ENCODE results near the gene MYO5C. TPM values are rescaled to one million over a fixed set of nuclear protein-coding genes. Genes with fewer than 3 reads are reported as not detected.

MYO5C gene
- total and polyA plus RNA-seq, 10 of the 15 experiments (the other 5 are each of a cell fraction or from before 2014, with no cell fraction given): 0.29 to 1.3 (median 0.75) TPM

- FAIRE-seq (no peak), DNase-seq (ENCODE audit: low read depth, low spot score) (no peak), ATAC-seq (no peak)
- SMC1A ChIA-PET (ENCODE audit: uncharacterized antibody, unreplicated experiment): interaction anchor here (1.6 kb wide), 1 partner anchor 28 kb away, joined by 8 read pairs; no protein-coding TSS in a partner anchor
- no peaks in the 10 kb centered on the region for H3K36me3 ChIP-seq (ENCODE audit: control insufficient read depth in 2 of 2, insufficient read depth in 2 of 2, low read length in 1 of 2)
- POLR2A ChIA-PET: interaction anchor here (1.2 kb wide), 1 partner anchor 28 kb away, joined by 3 read pairs; no protein-coding TSS in a partner anchor
- H3K4me1 ChIP-seq (ENCODE audit: control insufficient read depth, insufficient read depth, low read length): peaks cover 15% of the 10 kb centered on the region
- RAD21 ChIA-PET (ENCODE audit: unreplicated experiment): interaction anchor here (1.0 kb wide), 1 partner anchor 28 kb away, joined by 4 read pairs; no protein-coding TSS in a partner anchor
- 93% methylated on average over 4 of the region's 4 CpGs for WGBS (ENCODE audit: insufficient coverage, insufficient replicate concordance, low lambda C conversion rate, missing lambda C conversion rate)
- BruUV-seq (replicated peaks): no TSS peak
- CTCF ChIA-PET: interaction anchor here (0.9 kb wide), 1 partner anchor 43 kb away, joined by 3 read pairs; no protein-coding TSS in a partner anchor
- in situ Hi-C loops (cut with MboI): no loop called here
- H3K4me3 ChIP-seq: no peak overlapping the region
- H3K9ac ChIP-seq (ENCODE audit: control insufficient read depth, insufficient read depth, low read length): no peak overlapping the region
- TF ChIP-seq SREBF1 (IDR thresholded peaks at IDR 0.05; ENCODE audit: low read length): no peak
- no peak for TF ChIP-seq NR2F1 (conservative IDR thresholded peaks at IDR 0.05)
- no peak for TF ChIP-seq TCF12 (IDR thresholded peaks at IDR 0.05; ENCODE audit: low read depth, low read length)
- no peak for TF ChIP-seq ZSCAN29 (IDR thresholded peaks at IDR 0.05)
- TF ChIP-seq POLR2AphosphoS5 (IDR thresholded peaks at IDR 0.05; ENCODE audit: low read length): no peak
- no peak for TF ChIP-seq HDAC2 (IDR thresholded peaks at IDR 0.05)
- TF ChIP-seq ETV6 (conservative IDR thresholded peaks at IDR 0.05 in 1 of 2, IDR thresholded peaks at IDR 0.05 in 1 of 2; ENCODE audit: borderline replicate concordance in 1 of 2, low read depth in 1 of 2): no peak
- intact Hi-C loops (cut with micrococcal nuclease; ENCODE audit: unreplicated experiment): no loop called here
- no peak overlapping the region for H3K4me2 ChIP-seq (ENCODE audit: control insufficient read depth, insufficient read depth)
- no peak overlapping the region for H3K27ac ChIP-seq (ENCODE audit: control insufficient read depth, insufficient read depth)
- peaks cover 0 to 2% of the 10 kb centered on the region in 2 experiments; a peak in 2 of 4 replicates for H3K27me3 ChIP-seq (replicated peaks in 1 of 2; ENCODE audit: control insufficient read depth in 2 of 2, insufficient read depth in 2 of 2, low read length in 1 of 2)
- no peaks in the 10 kb centered on the region for H3K79me2 ChIP-seq (ENCODE audit: control insufficient read depth, insufficient read depth, low read length)
- H4K20me1 ChIP-seq (ENCODE audit: control insufficient read depth, insufficient read depth): no peaks in the 10 kb centered on the region
- no peaks in the 10 kb centered on the region for H3K9me3 ChIP-seq (replicated peaks; ENCODE audit: control insufficient read depth, insufficient read depth, low read length)
- no peak overlapping the region for H2AFZ ChIP-seq (ENCODE audit: control insufficient read depth, low read depth, low read length)
Measured at GRCh38 chr15:52289629-52290081, 5.9 kb downstream of the MYO5C start.

GRCh38 chr15:52288986-52289385 is 6.6 kb downstream of the MYO5C start:
- WGBS (ENCODE audit: insufficient coverage, insufficient replicate concordance, low lambda C conversion rate, missing lambda C conversion rate): 96% methylated on average over 4 of the region's 5 CpGs

More at GRCh38 chr15:52288986-52289385, 6.6 kb downstream of the MYO5C start:
- ChIA-PET SMC1A (ENCODE audit: uncharacterized antibody, unreplicated experiment) (interaction anchor here (1.6 kb wide), 1 partner anchor 32 kb away, joined by 5 read pairs; no protein-coding TSS in a partner anchor), CTCF (interaction anchor here (0.9 kb wide), 1 partner anchor 44 kb away, joined by 3 read pairs; no protein-coding TSS in a partner anchor), RAD21 (ENCODE audit: unreplicated experiment) (interaction anchor here (1.0 kb wide), 1 partner anchor 27 kb away, joined by 4 read pairs; no protein-coding TSS in a partner anchor), POLR2A (no interaction called here)
- Histone ChIP-seq H3K27me3 (replicated peaks in 1 of 2; ENCODE audit: control insufficient read depth in 2 of 2, insufficient read depth in 2 of 2, low read length in 1 of 2) (peaks cover 0 to 2% of the 10 kb centered on the region in 2 experiments; a peak in 1 of 4 replicates), H3K4me1 (ENCODE audit: control insufficient read depth, insufficient read depth, low read length) (peaks cover 15% of the 10 kb centered on the region), H3K4me2 (ENCODE audit: control insufficient read depth, insufficient read depth) (no peak overlapping the region), H3K9me3 (replicated peaks; ENCODE audit: control insufficient read depth, insufficient read depth, low read length) (no peaks in the 10 kb centered on the region), H3K27ac (ENCODE audit: control insufficient read depth, insufficient read depth) (no peak overlapping the region), H3K9ac (ENCODE audit: control insufficient read depth, insufficient read depth, low read length) (no peak overlapping the region), H4K20me1 (ENCODE audit: control insufficient read depth, insufficient read depth) (no peaks in the 10 kb centered on the region), H3K4me3 (no peak overlapping the region), H2AFZ (ENCODE audit: control insufficient read depth, low read depth, low read length) (no peak overlapping the region), H3K79me2 (ENCODE audit: control insufficient read depth, insufficient read depth, low read length) (no peaks in the 10 kb centered on the region), H3K36me3 (ENCODE audit: control insufficient read depth in 2 of 2, insufficient read depth in 2 of 2, low read length in 1 of 2) (no peaks in the 10 kb centered on the region)
- DNase-seq (ENCODE audit: low read depth, low spot score) (no peak), ATAC-seq (no peak), FAIRE-seq (no peak)
- no TSS peak for BruUV-seq (replicated peaks)
- intact Hi-C loops (cut with micrococcal nuclease; ENCODE audit: unreplicated experiment): no loop called here
- no peak for TF ChIP-seq SMC3 (IDR thresholded peaks at IDR 0.05; ENCODE audit: borderline replicate concordance, low read length)
- in situ Hi-C loops (cut with MboI): no loop called here

Data from GM12878 (cell line).